HEK293 (cell line): ENCODE results near the gene IGF1R.

Source experiments
- CTCF ChIA-PET: fragments of 350-600 bp; formaldehyde crosslinking; extraction: SDS; loops from one replicate; lab custom pipeline; 2021; ENCODE audit warnings: antibody characterized with exemption; lab: Yijun Ruan, JAX
- POLR2A ChIA-PET: fragments of 300-600 bp; formaldehyde crosslinking; extraction: SDS; loops from one replicate; lab custom pipeline; 2020; ENCODE audit warnings: antibody characterized with exemption, inconsistent platforms; lab: Yijun Ruan, JAX
- H3K27ac ChIP-seq: fragments of 200-500 bp; sonication (Bioruptor generic); 2 replicates; pipeline ENCODE4 v1.5.1; 2014; ENCODE audit warnings: low read depth, low read length, control low read depth, inconsistent platforms; ENCODE audit errors: extremely low read depth
- H3K36me3 ChIP-seq, 2 experiments: fragments of 200-500 bp in 1 of 2; sonication (Bioruptor generic) in 1 of 2; 1 replicate in 1 of 2; 2 replicates in 1 of 2; pipeline ENCODE4 v1.5.1; 2014 to 2017; ENCODE audit warnings: inconsistent platforms in 2 of 2, low read length in 2 of 2; ENCODE audit not compliant: control insufficient read depth in 2 of 2, insufficient read depth in 1 of 2
- H3K4me1 ChIP-seq: fragments of 200-500 bp; sonication (Bioruptor generic); 2 replicates; pipeline ENCODE4 v1.5.1; 2014; ENCODE audit warnings: mild to moderate bottlenecking, low read length, inconsistent platforms; ENCODE audit not compliant: control insufficient read depth, insufficient read depth
- H3K4me3 ChIP-seq: 2 replicates; pipeline ENCODE4 v1.5.1; 2011; ENCODE audit warnings: low read depth, mild to moderate bottlenecking, control low read depth, low read length, moderate library complexity
- H3K9me3 ChIP-seq: fragments of 200-500 bp; sonication (Bioruptor generic); 2 replicates; pipeline ENCODE4 v1.5.1; 2014; ENCODE audit warnings: low read depth, low read length, inconsistent platforms; ENCODE audit not compliant: control insufficient read depth, insufficient read depth
- CTCF ChIP-seq: fragments of 450-650 bp; formaldehyde crosslinking; IDR thresholded peaks from 2 replicates; pipeline ENCODE4 v1.5.1; 2016; ENCODE audit warnings: missing biosample characterization, missing genetic modification characterization
- EGR2 ChIP-seq: fragments of 450-650 bp; formaldehyde crosslinking; IDR thresholded peaks from 2 replicates; pipeline ENCODE4 v1.5.1; 2016; ENCODE audit warnings: low read depth, missing biosample characterization, missing genetic modification characterization
- FEZF1 ChIP-seq: fragments of 450-650 bp; formaldehyde crosslinking; IDR thresholded peaks from 2 replicates; pipeline ENCODE4 v1.5.1; 2016; ENCODE audit warnings: missing biosample characterization, missing genetic modification characterization
- KLF8 ChIP-seq: fragments of 450-650 bp; formaldehyde crosslinking; IDR thresholded peaks from 2 replicates; pipeline ENCODE4 v1.5.1; 2016; ENCODE audit warnings: missing biosample characterization, missing genetic modification characterization
- KLF9 ChIP-seq: fragments of 450-650 bp; formaldehyde crosslinking; IDR thresholded peaks from 2 replicates; pipeline ENCODE4 v1.5.1; 2016; ENCODE audit warnings: missing biosample characterization, missing genetic modification characterization, low read depth
- MZF1 ChIP-seq: fragments of 450-650 bp; formaldehyde crosslinking; IDR thresholded peaks from 2 replicates; pipeline ENCODE4 v1.5.1; 2017; ENCODE audit warnings: missing biosample characterization, missing genetic modification characterization, borderline replicate concordance
- PATZ1 ChIP-seq: fragments of 450-650 bp; formaldehyde crosslinking; IDR thresholded peaks from 2 replicates; pipeline ENCODE4 v1.5.1; 2016; ENCODE audit warnings: missing biosample characterization, missing genetic modification characterization
- YY1 ChIP-seq: fragments of 450-650 bp; formaldehyde crosslinking; IDR thresholded peaks from 2 replicates; pipeline ENCODE4 v1.5.1; 2018; ENCODE audit warnings: missing biosample characterization, missing genetic modification characterization
- YY2 ChIP-seq: fragments of 450-650 bp; formaldehyde crosslinking; IDR thresholded peaks from 2 replicates; pipeline ENCODE4 v1.5.1; 2016; ENCODE audit warnings: missing biosample characterization, missing genetic modification characterization
- ZBTB21 ChIP-seq: fragments of 450-650 bp; formaldehyde crosslinking; IDR thresholded peaks from 2 replicates; pipeline ENCODE4 v1.5.1; 2017; ENCODE audit warnings: missing biosample characterization, missing genetic modification characterization
- ZBTB8A ChIP-seq: fragments of 450-650 bp; formaldehyde crosslinking; IDR thresholded peaks from 2 replicates; pipeline ENCODE4 v1.5.1; 2016; ENCODE audit warnings: missing biosample characterization, missing genetic modification characterization
- ZEB2 ChIP-seq: fragments of 450-650 bp; formaldehyde crosslinking; IDR thresholded peaks from 2 replicates; pipeline ENCODE4 v1.5.1; 2016; ENCODE audit warnings: missing biosample characterization, missing genetic modification characterization
- ZFHX2 ChIP-seq: fragments of 450-650 bp; formaldehyde crosslinking; conservative IDR thresholded peaks from 2 replicates; pipeline ENCODE4 v1.5.1; 2016; ENCODE audit warnings: missing biosample characterization, missing genetic modification characterization
- ZNF148 ChIP-seq: fragments of 450-650 bp; formaldehyde crosslinking; IDR thresholded peaks from 2 replicates; pipeline ENCODE4 v1.5.0; 2017; ENCODE audit warnings: missing biosample characterization, missing genetic modification characterization, borderline replicate concordance
- ZNF248 ChIP-seq: fragments of 450-650 bp; formaldehyde crosslinking; IDR thresholded peaks from 2 replicates; pipeline ENCODE4 v1.5.1; 2017; ENCODE audit warnings: missing biosample characterization, missing genetic modification characterization
- ZNF280C ChIP-seq: fragments of 450-650 bp; formaldehyde crosslinking; IDR thresholded peaks from 2 replicates; pipeline ENCODE4 v1.5.1; 2016; ENCODE audit warnings: missing biosample characterization, missing genetic modification characterization
- ZNF280D ChIP-seq: fragments of 450-650 bp; formaldehyde crosslinking; IDR thresholded peaks from 2 replicates; pipeline ENCODE4 v1.5.1; 2016; ENCODE audit warnings: missing biosample characterization, missing genetic modification characterization
- ZNF311 ChIP-seq: fragments of 450-650 bp; formaldehyde crosslinking; IDR thresholded peaks from 2 replicates; pipeline ENCODE4 v1.5.1; 2017; ENCODE audit warnings: missing biosample characterization, missing genetic modification characterization, borderline replicate concordance
- ZNF335 ChIP-seq: fragments of 450-650 bp; formaldehyde crosslinking; conservative IDR thresholded peaks from 2 replicates; pipeline ENCODE4 v1.5.1; 2016; ENCODE audit warnings: missing biosample characterization, missing genetic modification characterization
- ZNF621 ChIP-seq: fragments of 450-650 bp; formaldehyde crosslinking; IDR thresholded peaks from 2 replicates; pipeline ENCODE4 v1.5.1; 2017; ENCODE audit warnings: missing biosample characterization, missing genetic modification characterization
- ZNF629 ChIP-seq: fragments of 450-650 bp; formaldehyde crosslinking; IDR thresholded peaks from 2 replicates; pipeline ENCODE4 v1.5.1; 2017; ENCODE audit warnings: missing biosample characterization, missing genetic modification characterization
- ZNF785 ChIP-seq: fragments of 450-650 bp; formaldehyde crosslinking; IDR thresholded peaks from 2 replicates; pipeline ENCODE4 v1.5.1; 2016; ENCODE audit warnings: missing biosample characterization, missing genetic modification characterization
- ZNF837 ChIP-seq: fragments of 450-650 bp; formaldehyde crosslinking; IDR thresholded peaks from 2 replicates; pipeline ENCODE4 v1.5.1; 2016; ENCODE audit warnings: missing biosample characterization, missing genetic modification characterization

The IGF1R gene

GRCh38 chr15:98649472-98650416, 1.4 kb downstream of the IGF1R start (continued):
- peak; percentile 67 for TF ChIP-seq KLF8
- no peak for TF ChIP-seq YY1 (tag by site-specific recombination)
- no peak for TF ChIP-seq ZNF280D (tag by site-specific recombination)
- TF ChIP-seq ZNF785 (tag by site-specific recombination), result no peak

- Histone ChIP-seq H3K9me3 (no peaks in the 10 kb centered on the region), H3K4me3 (peak overlapping the region; percentile 91), H3K27ac (peak overlapping the region; percentile 96), H3K4me1 (peaks cover 34% of the 10 kb centered on the region), H3K36me3 (no peaks in the 10 kb centered on the region)
- POLR2A ChIA-PET, result interaction anchor here (0.8 to 1.3 kb wide), 2 partner anchors 9 to 69 kb away, joined by 3 read pairs; no protein-coding TSS in a partner anchor
- CTCF ChIA-PET, result interaction anchor here (3.4 kb wide), 1 partner anchor 11 kb away, joined by 24 read pairs; no protein-coding TSS in a partner anchor
- TF ChIP-seq ZNF335 (tag by site-specific recombination) (peak; percentile 62), CTCF (tag by site-specific recombination) (0 out of 2 replicates have a peak, but pooled peaks have one; percentile 50), ZNF311 (tag by site-specific recombination) (no peak), FEZF1 (tag by site-specific recombination) (peak; percentile 27; the same call in 1 of the 2 replicates), ZNF248 (tag by site-specific recombination) (no peak), ZNF621 (tag by site-specific recombination) (no peak), KLF9 (peak; percentile 37), EGR2 (peak; percentile 49), ZBTB21 (tag by site-specific recombination) (no peak), ZEB2 (tag by site-specific recombination) (peak; percentile 90), MZF1 (tag by site-specific recombination) (peak; percentile 95), ZBTB8A (tag by site-specific recombination) (peak; percentile 84; the same call in 1 of the 2 replicates), ZNF280C (tag by site-specific recombination) (no peak), ZFHX2 (tag by site-specific recombination) (peak; percentile 73), PATZ1 (peak; percentile 88), ZNF148 (tag by site-specific recombination) (no peak), ZNF837 (no peak), YY2 (tag by site-specific recombination) (no peak), ZNF629 (tag by site-specific recombination) (peak; percentile 59)
Measured at GRCh38 chr15:98650417-98651035, 2.2 kb downstream of the IGF1R start.
